Measurements from ENCODE around the gene TECPR2. TPM values are rescaled to one million over a fixed set of nuclear protein-coding genes. Genes with fewer than 3 reads are reported as not detected.

Gene TECPR2
- total and polyA plus RNA-seq, 2 of the 13 experiments (the other 11 are each of a cell fraction or from before 2014, with no cell fraction given): 3.5 to 5.7 TPM

DNA sequence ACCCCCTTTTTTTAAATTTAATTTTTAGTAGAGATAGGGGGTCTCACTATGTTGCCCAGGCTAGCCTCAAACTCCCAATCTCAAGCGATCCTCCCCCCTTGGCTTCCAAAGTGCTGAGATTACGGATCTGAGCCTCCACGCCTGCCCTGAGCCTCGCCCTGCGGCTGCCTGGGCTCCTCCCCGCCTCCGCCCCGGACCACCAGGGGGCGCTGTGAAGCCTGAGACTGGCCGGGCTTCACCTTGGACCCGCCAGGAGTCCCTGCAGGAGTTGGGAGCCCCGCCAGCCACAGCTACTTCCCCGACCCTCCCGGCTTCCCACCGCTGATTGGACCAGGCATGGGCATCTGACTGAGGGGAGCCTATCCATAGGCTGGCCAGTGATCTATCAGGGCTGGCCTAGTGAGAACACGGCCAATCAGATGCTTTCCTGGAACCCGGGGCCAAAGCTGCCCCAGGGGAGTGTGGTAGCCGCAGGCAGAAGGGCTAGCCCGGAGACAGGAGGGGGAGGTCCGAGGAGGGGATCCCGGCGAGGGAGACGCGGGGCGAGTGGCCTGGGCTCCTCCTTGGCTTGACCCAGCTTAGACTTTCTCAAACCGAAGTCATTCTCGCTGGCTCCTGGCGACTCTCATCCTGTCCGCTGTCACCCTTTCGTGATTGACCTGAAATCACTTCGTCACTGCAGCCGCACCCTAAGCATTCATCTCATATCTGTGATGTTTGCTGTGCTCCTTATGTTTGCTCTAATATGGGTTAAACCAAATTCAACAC lies 161.9 kb downstream of the TECPR2 start (continued):
- TF ChIP-seq SRSF1 (optimal IDR thresholded peaks at IDR 0.05; ENCODE audit: low read depth, low read length): no peak
- TF ChIP-seq ZNF775 (CRISPR knock-in tag; IDR thresholded peaks at IDR 0.05; ENCODE audit: borderline replicate concordance): no peak
- no peak for TF ChIP-seq MBNL3 (CRISPR knock-in tag; conservative IDR thresholded peaks at IDR 0.05)
- TF ChIP-seq PPARG (CRISPR knock-in tag; conservative IDR thresholded peaks at IDR 0.05): 0 out of 2 replicates have a peak, but pooled peaks have one; percentile 21
- no peak for TF ChIP-seq NKX3-1 (CRISPR knock-in tag; IDR thresholded peaks at IDR 0.05)
- TF ChIP-seq, protein P1, sequence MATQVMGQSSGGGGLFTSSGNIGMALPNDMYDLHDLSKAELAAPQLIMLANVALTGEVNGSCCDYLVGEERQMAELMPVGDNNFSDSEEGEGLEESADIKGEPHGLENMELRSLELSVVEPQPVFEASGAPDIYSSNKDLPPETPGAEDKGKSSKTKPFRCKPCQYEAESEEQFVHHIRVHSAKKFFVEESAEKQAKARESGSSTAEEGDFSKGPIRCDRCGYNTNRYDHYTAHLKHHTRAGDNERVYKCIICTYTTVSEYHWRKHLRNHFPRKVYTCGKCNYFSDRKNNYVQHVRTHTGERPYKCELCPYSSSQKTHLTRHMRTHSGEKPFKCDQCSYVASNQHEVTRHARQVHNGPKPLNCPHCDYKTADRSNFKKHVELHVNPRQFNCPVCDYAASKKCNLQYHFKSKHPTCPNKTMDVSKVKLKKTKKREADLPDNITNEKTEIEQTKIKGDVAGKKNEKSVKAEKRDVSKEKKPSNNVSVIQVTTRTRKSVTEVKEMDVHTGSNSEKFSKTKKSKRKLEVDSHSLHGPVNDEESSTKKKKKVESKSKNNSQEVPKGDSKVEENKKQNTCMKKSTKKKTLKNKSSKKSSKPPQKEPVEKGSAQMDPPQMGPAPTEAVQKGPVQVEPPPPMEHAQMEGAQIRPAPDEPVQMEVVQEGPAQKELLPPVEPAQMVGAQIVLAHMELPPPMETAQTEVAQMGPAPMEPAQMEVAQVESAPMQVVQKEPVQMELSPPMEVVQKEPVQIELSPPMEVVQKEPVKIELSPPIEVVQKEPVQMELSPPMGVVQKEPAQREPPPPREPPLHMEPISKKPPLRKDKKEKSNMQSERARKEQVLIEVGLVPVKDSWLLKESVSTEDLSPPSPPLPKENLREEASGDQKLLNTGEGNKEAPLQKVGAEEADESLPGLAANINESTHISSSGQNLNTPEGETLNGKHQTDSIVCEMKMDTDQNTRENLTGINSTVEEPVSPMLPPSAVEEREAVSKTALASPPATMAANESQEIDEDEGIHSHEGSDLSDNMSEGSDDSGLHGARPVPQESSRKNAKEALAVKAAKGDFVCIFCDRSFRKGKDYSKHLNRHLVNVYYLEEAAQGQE (IDR thresholded peaks at IDR 0.05; ENCODE audit: borderline replicate concordance in 1 of 2, low read depth in 1 of 2, low read length in 2 of 2): no peak
- no peak for TF ChIP-seq ONECUT2 (CRISPR knock-in tag; IDR thresholded peaks at IDR 0.05)
- TF ChIP-seq TCF7L2 (IDR thresholded peaks at IDR 0.05; ENCODE audit: low read depth, low read length): no peak
- peak; percentile 41 for TF ChIP-seq ZNF407 (CRISPR knock-in tag; IDR thresholded peaks at IDR 0.05; ENCODE audit: not compliant biosample characterization)
- no peak for TF ChIP-seq ZFP36 (IDR thresholded peaks at IDR 0.05; ENCODE audit: borderline replicate concordance, low read depth, low read length, partially characterized antibody)
- TF ChIP-seq MTA3 (CRISPR knock-in tag; IDR thresholded peaks at IDR 0.05): no peak
- TF ChIP-seq NFKB2 (CRISPR knock-in tag; IDR thresholded peaks at IDR 0.05; ENCODE audit: borderline replicate concordance): peak; percentile 62; the same call in 1 of the 2 replicates
- peak; percentile 51 for TF ChIP-seq NCOA2 (CRISPR knock-in tag; IDR thresholded peaks at IDR 0.05)
- TF ChIP-seq IKZF1 (IDR thresholded peaks at IDR 0.05): no peak
- TF ChIP-seq HNRNPL (IDR thresholded peaks at IDR 0.05; ENCODE audit: low read depth, low read length): no peak
- no peak for TF ChIP-seq ZNF577 (CRISPR knock-in tag; IDR thresholded peaks at IDR 0.05; ENCODE audit: borderline replicate concordance, low read depth)
- peak; percentile 60; the same call in 1 of the 2 replicates for TF ChIP-seq ZNF788 (CRISPR knock-in tag; IDR thresholded peaks at IDR 0.05; ENCODE audit: borderline replicate concordance)
- TF ChIP-seq ZFAT (CRISPR knock-in tag; conservative IDR thresholded peaks at IDR 0.05): no peak
